GM21447 (cell line): Measurements from ENCODE around the gene B3GAT1.
"Not testable (repeated sequence)": the region's sequence is repeated elsewhere in the genome, so short reads cannot be mapped to it uniquely, and the experiment has no call there.

Experiments used
- ATAC-seq: cut with Tn5 transposase; IDR thresholded peaks from one replicate; pipeline ENCODE4 v1.9.1; 2021; ENCODE audit not compliant: unreplicated experiment

Gene B3GAT1

GRCh38 chr11:134412203-134413042, at the start of gene B3GAT1:
TSS of gene B3GAT1 (minus strand) at chr11:134412242. CDS start at chr11:134387659, 24,583 bp downstream.
- ATAC-seq, result no peak

- no peak for ATAC-seq
Measured at GRCh38 chr11:134461621-134462020, 49.6 kb upstream of the B3GAT1 start.

- no peak for ATAC-seq
Measured at GRCh38 chr11:134460881-134461280, 48.8 kb upstream of the B3GAT1 start.

GRCh38 chr11:134460062-134460561, 48.1 kb upstream of the B3GAT1 start:
- ATAC-seq, result no peak

GRCh38 chr11:134459246-134460061, 47.4 kb upstream of the B3GAT1 start:
- ATAC-seq, result no peak

GRCh38 chr11:134457411-134458007, 45.5 kb upstream of the B3GAT1 start:
- not testable (repeated sequence) for ATAC-seq

- ATAC-seq, result no peak
Measured at GRCh38 chr11:134455516-134455915, 43.5 kb upstream of the B3GAT1 start.

- ATAC-seq, result no peak
Measured at GRCh38 chr11:134454146-134454690, 42.2 kb upstream of the B3GAT1 start.

GRCh38 chr11:134453441-134453840, 41.4 kb upstream of the B3GAT1 start:
- ATAC-seq, result no peak

GRCh38 chr11:134452838-134453155, 40.8 kb upstream of the B3GAT1 start:
- no peak for ATAC-seq

- ATAC-seq, result no peak
Measured at GRCh38 chr11:134452026-134452837, 40.2 kb upstream of the B3GAT1 start.

- ATAC-seq, result no peak
Measured at GRCh38 chr11:134450186-134450585, 38.1 kb upstream of the B3GAT1 start.

GRCh38 chr11:134449713-134450112, 37.7 kb upstream of the B3GAT1 start:
- no peak for ATAC-seq

- ATAC-seq, result no peak
Measured at GRCh38 chr11:134449051-134449450, 37.0 kb upstream of the B3GAT1 start.

- no peak for ATAC-seq
Measured at GRCh38 chr11:134447696-134448095, 35.7 kb upstream of the B3GAT1 start.

GRCh38 chr11:134445601-134446325, 33.7 kb upstream of the B3GAT1 start:
- ATAC-seq, result no peak

- ATAC-seq, result not testable (repeated sequence)
Measured at GRCh38 chr11:134444160-134445108, 32.4 kb upstream of the B3GAT1 start.

- ATAC-seq, result no peak
Measured at GRCh38 chr11:134443246-134443645, 31.2 kb upstream of the B3GAT1 start.

GRCh38 chr11:134442246-134442645, 30.2 kb upstream of the B3GAT1 start:
- ATAC-seq, result no peak
